Central memory CD4-positive, alpha-beta T cell (primary cell): ENCODE measurements around the gene AUTS2.

Experiments used
- DNase-seq: peaks from one replicate; pipeline ENCODE4 v3.0.0; 2022

Gene AUTS2

GRCh38 chr7:70098133-70098561 is 499.9 kb downstream of the AUTS2 start:
- DNase-seq: no peak

- DNase-seq: no peak
Measured at GRCh38 chr7:70098905-70099672, 500.8 kb downstream of the AUTS2 start.

DNA sequence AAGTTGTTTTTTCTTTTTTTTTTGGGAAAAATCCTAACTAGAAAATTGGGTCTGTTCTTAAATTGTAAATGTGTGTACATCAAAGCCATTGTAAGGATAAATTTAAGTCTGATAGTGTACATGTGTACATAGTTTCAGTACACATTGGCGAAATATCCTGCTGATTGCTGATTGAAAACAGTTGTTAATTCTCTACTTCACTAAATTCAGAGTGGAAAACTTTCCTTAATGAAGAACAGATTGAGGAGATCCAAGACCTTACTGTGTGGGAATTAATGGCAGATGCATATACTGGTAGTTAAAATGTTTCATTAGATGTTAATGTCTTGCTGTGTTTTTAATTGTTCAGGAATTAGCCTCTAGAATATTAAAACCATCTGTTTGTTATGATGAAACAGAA is 506.0 kb downstream of the AUTS2 start:
- no peak for DNase-seq

- no peak for DNase-seq
Measured at GRCh38 chr7:70113078-70113477, 514.8 kb downstream of the AUTS2 start.

DNA sequence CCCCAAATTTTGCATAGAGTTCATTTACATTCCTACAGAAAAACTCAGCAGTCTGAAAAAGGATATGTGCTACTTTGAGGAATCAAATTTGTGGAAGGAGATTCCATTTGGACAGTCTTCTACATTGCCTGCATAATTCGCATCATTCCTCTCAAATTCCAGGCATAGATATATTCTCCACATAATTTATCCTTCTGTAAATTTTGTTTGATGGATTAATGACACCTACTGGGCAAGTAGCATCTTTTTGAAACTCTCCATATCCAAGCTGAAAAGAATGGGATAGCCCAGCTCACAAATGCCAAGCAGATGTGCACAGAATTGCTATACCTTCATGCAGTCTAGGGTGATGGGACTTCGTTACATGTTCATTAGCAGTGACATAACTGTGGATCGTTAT is 515.3 kb downstream of the AUTS2 start:
- no peak for DNase-seq

DNA sequence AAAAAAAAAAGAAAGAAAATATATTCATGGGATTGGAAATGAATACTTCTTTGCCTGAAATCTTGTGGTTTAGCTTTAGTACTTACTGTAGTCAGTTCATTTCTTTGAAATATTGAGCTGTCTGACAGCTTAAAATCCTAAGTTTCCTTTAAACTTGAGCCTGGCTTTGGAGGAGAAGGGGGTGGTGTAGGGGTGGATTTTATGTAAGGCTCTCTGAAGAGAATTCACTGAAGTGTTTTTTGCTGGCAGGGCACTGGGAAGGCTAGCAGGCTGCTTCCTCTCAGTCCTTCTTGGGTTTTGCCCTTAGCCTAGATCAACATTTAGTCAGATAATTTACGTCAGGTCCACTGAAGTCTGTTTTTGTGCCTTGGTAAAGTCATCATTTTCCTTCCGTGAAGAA is 516.5 kb downstream of the AUTS2 start:
- no peak for DNase-seq

DNA sequence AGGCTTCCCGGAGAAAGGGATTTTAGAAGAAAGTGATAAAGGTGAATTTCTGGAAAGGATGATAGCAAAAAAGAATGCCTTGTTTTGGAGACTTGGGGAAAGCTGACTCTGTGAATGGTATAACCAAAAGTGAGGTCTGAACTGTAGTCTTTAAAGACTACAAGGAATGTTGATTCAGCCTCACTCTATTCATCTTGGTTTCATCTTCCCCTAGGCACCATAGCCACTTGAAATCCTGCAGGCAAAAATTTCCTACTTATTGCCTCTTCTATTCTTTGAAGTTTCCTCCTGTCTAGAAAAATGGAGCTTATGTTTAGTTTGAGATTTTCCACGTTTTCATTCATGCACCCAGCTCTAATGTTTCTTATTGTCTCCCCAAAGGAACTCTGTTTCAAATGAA is 518.0 kb downstream of the AUTS2 start:
- no peak for DNase-seq

GRCh38 chr7:70116867-70117266 is 518.6 kb downstream of the AUTS2 start:
- no peak for DNase-seq

DNA sequence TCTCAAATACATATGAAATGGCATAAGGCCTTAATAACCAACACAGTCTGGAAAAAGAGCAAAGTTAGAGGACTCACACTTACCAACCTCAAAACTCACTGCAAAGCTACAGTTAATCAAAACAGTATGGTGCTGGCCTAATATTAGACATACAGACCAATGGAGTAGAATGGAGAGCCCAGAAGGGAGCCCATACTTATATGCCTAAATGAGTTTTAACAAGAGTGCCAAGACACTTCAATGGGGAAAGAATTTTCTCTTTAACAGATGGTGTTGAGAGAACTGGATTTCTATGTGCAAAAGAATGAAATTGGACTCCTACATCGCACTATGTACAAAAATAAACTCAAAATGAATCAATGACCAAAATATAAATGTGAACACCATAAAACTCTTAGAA is 522.6 kb downstream of the AUTS2 start:
- DNase-seq: no peak

- no peak for DNase-seq
Measured at GRCh38 chr7:70131817-70132216, 533.5 kb downstream of the AUTS2 start.

DNA sequence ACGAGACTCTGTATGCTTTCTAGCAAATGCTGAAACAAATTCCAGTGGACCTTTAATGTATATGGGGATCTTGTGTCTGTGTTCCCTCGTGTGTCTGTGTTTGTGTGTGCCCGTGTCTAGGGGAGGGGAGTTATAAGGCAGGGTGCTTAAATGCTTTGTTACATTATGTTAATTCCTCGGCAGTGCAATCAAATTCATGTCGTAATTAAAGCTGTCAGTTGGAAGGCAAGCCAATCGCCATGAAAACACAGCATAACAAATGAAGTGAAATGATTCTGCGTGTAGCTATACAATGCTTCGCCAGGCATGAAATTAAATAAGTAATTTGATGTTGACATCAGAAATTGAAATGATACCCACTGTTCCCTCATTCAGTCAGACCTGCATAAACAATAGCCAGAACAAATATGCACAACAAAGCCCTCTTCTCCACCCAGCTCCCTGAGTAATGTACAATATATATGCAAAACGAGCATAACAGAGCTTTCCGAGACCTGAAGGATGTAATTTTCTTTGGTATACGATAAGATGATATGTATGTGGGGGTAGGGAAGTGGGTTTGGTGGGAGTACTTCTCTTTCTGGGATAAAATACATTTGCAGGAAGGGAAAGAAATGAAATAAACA is 534.1 kb downstream of the AUTS2 start:
- DNase-seq: no peak

GRCh38 chr7:70132852-70133690 is 534.8 kb downstream of the AUTS2 start:
- DNase-seq: no peak

DNA sequence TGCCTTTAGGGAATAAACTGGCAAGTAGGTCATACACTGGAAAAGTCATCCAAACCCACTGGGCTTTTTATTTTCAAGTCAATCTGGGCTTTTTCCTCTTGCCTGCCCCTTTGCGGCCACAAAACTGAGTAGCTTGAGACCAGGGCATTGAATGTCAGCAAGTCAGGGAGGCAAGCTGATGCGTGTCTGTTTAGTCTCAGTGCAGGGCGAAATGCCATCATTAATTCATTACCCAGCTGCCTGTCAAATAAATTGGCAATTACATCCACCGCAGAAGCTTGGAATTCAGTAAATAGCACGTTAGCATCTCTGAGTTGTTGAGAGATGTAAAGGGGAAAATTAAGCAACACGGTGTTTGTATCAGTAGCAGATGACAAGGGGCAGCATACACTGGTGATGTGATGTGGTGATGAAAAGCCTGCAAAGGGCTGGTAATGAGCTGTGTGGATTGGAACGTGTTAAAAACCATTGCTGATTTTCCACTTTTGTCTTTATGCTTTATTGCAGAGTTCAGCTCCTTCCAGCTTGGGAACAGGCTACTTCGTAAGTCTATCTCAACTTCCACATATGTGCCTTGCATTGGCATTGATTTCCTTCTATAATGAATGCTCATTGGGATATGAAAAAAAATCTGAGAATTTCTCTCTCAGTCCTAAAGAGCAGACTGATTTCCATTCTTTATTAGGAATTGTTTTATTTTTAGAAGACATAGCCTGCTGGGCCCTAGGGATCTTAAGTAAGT is 535.9 kb downstream of the AUTS2 start:
- DNase-seq: no peak

DNA sequence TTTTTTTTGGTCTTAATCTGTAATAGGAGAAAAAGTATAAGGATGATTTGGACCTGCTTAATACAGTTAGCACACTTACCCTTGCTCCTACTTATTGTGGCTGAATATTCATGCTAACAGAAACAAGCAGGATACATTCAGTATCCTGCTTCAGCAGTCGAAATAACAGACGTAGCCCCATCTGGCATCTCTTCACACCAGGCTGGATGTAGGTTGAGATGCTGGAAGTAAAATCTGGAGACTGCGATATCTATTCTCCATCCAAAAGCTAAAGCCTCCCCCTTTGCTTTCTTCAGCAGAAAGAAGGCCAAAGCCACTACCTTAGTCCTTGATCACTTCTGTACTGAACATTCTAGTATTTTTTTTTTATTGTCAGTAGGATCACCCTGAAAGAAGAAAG is 537.4 kb downstream of the AUTS2 start:
- DNase-seq: no peak

DNA sequence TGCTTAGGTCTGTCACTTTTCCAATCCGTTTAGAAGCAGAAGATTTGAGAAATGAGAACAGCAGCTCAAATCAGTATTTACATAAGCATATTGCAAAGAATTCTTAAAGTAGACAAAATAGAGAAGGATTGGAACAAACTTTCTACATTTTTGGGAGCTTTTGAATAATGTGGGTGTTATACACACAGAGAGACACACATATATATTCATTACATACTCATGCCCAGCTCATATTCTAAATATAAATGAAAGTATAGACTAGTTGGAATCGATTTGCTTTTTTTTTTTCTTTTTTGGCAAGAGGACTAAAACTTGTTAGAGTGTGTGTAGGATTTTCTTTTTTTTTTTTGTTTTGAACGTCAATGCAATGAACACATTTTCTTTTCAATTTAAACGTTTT is 538.9 kb downstream of the AUTS2 start:
- DNase-seq: no peak

DNA sequence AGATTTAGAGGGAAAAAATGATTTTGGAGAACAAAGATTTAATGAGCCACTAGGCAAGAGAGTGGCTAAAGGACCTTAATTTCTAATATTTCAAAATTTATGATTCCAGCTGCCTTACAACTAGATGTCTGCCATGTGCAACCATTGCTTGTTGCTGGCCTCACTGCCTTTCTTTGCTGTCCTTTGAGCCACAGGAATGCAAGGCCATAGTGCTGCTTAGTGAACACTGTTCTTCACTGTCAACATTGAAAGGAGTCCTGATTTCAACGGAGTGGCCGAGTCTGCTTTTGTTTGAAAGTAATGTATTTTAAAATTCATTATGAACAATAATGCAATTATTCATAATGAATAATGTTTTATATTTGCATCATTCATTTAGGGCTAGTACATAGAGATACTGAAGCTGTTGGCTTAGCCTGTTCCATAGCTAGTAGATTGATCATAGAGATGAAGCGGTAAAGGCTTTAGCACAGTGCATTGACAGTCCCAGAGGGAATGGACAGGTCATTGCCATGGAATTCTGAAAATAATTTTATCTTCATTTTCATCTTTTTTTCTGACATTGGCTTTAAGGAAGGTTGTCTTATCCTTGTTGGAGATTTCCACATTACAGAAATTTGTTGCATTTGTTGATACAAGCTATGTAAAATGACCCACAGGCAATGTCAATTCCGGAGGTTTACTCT is 544.1 kb downstream of the AUTS2 start:
- no peak for DNase-seq

- no peak for DNase-seq
Measured at GRCh38 chr7:70143075-70144044, 545.1 kb downstream of the AUTS2 start.

GRCh38 chr7:70148997-70149396 is 550.7 kb downstream of the AUTS2 start:
- no peak for DNase-seq

- DNase-seq: no peak
Measured at GRCh38 chr7:70152313-70152712, 554.0 kb downstream of the AUTS2 start.

- no peak for DNase-seq
Measured at GRCh38 chr7:70153933-70154332, 555.7 kb downstream of the AUTS2 start.

- DNase-seq: no peak
Measured at GRCh38 chr7:70154521-70155180, 556.4 kb downstream of the AUTS2 start.
